Kidney tubule cell (primary cell): Measurements from ENCODE around the gene DMC1.
A peak's percentile ranks its signal among the peaks of the same experiment; 100 is the strongest.

ENCODE experiments used
- DNase-seq: peaks from one replicate; pipeline ENCODE4 v3.0.0-alpha.2; 2018; ENCODE audit warnings: low spot score

DMC1 gene

DNA sequence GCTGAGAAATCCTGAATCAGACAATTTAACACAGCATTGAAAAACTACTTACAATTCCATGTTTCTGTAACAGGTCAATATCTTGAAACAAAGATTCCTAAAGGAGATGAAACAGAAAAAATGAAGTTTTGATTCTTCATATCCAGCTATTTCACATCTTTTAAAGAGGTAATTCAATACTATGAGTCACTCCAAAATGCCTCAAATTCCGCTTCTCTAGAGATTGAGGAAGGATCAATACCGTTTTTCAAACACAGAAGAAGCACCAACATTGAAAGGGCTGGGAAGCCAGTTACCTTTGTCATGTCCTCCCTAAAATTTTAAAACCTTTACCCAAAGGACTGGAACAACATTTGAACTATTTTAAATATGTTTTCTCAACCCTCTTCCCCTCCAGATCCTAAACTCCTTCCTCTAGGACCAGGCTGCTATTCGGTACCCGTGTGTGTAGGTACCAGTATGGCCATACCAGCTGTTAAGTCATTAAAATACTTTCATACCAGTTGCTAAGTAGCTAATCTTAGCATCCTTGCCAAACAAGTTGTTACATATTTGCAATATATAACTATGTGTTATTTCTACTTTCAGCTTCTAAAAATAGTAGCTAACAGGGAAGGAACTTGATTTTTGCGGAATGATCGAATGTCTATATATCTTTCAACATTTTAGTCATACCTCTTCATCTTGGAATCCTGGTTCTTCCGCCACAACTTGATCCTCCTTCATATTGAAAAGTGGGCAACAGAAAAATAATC, 2.3 kb downstream of the DMC1 start:
- DNase-seq = no peak

DNA sequence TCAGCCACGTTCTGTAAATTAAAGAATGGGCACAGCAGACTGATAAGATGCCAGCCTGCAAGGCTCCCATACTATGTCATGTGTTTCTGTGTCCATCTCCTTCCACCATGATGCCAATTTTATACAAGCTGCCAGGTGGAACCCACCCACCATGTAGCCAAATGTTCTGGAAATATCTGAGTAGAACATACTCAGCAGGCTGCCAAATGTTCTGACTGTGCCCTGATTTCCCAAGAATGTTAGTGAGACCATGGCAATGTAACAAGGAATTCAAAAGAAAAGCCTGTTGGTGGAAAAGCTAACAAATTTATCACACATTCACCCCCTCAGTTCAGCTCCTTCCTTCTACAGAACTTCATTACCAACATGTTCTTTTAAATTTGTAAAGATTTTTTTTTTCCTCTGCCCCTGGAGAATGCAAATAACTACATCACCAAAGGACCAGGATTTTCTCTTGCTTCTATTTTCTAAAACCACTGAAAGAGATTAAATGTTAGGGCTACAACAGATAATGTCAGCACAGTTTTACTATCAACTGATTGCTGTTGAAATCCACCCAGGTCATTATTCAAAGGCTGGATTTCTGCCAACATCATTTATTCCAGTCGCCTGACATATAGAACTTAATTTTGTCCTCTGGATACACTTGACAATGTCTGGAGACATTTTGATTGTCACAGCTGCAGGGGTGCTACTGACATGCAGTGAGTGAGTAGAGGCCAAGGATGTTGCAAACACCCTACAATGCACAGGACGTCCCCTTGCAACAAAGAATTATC, 3.1 kb downstream of the DMC1 start:
- no peak for DNase-seq

- DNase-seq = no peak
These were observed 4.5 kb downstream of the DMC1 start for GRCh38 chr22:38565441-38565840.

DNA sequence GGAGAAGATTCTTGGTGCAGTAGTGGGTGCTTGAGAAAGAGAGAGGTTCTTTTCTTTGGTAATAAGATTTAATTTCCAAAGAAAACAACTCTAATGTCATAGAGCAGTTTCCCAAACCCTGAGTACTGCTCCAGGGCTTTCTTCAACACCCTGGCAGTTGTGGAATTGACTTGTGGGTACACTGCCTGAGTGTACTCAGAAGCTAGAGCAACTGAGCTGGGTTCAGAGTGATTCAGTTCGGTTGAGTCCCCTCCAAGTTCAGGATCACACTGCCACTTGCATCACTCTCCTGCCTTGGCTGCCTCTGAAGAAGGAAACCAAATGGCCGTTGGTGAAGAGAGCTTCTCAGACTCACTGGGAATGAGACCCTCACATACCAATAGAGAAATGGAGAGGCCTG, 5.3 kb downstream of the DMC1 start:
- DNase-seq = no peak

DNA sequence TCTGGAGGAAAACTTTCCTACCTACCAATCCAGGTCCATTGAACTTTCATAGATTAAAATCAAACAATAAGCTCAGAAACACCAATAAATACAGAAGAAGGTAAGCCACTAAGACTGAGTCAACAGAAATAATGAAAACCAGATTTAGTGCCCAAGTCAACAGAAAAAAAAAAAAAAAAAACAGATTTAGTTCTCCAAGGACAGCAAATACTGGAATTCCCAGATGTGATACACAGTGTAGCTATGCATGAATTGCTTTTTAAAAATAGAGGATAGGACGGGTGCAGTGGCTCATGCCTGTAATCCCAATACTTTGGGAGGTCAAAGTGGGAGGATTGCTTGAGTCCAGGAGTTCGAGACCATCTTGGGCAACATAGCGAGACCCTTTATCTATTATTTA, 15.7 kb downstream of the DMC1 start:
- peak; percentile 22 for DNase-seq

- no peak for DNase-seq
These were observed 20.7 kb downstream of the DMC1 start for GRCh38 chr22:38549101-38549894.

DNA sequence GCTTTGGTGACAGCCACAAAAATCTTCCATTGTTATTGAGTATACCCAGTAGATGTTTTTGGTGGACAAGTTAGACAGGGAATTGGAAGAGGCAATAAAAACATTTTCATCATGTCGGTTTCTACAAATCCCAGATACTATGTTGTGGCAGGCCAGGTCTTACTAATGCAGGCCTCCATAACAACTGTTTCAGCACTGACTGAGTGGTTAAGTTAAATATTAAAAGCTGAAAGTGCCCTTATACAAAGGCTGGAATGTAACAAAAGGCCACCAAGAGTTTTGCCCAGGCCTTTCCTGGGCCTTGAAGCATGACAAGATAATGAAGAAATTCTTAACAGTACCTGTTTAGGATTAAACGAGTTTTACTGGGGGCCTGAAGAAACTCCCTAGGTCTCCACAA, 29.3 kb downstream of the DMC1 start:
- DNase-seq = peak; percentile 80

- DNase-seq = no peak
These were observed 38.6 kb downstream of the DMC1 start for GRCh38 chr22:38531251-38531938.

GRCh38 chr22:38524429-38524828, 45.6 kb downstream of the DMC1 start:
- no peak for DNase-seq

DNA sequence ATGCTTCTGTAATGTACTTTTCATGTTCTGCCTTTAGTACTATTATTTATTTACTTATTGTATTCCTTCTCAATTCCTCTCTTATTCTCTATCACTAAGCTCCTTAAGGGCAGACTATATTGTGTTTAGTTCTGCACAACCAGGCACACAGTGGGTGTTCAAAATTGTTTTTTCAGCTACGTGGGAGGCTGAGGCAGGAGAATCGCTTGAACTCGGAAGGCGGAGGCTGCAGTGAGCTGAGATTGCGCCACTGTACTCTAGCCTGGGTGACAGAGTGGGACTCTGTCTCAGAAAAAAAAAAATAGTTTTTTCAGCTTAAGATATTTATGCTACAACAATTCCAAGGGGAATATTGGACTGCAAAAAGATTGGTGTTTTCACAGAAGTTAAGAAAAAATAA, 46.5 kb downstream of the DMC1 start:
- no peak for DNase-seq

DNA sequence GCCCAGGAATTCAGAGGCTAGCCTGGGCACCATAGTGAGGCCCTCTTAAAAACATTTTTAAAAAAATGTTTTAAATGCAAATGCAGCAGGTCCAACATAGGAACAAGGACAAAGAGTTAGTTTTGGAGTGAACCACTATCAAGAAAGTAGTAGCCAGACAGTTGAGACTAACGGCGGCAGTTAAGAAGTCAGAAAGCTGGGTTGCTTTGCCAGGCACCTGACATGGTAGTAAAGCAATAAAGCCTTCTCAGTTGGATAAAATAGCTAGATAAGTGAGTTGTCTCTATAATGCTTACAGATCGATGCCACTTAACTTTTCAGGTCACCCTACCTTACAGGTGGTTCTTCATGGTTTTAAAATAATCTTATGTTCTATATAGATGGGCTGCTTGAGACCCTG, 47.0 kb downstream of the DMC1 start:
- no peak for DNase-seq

DNA sequence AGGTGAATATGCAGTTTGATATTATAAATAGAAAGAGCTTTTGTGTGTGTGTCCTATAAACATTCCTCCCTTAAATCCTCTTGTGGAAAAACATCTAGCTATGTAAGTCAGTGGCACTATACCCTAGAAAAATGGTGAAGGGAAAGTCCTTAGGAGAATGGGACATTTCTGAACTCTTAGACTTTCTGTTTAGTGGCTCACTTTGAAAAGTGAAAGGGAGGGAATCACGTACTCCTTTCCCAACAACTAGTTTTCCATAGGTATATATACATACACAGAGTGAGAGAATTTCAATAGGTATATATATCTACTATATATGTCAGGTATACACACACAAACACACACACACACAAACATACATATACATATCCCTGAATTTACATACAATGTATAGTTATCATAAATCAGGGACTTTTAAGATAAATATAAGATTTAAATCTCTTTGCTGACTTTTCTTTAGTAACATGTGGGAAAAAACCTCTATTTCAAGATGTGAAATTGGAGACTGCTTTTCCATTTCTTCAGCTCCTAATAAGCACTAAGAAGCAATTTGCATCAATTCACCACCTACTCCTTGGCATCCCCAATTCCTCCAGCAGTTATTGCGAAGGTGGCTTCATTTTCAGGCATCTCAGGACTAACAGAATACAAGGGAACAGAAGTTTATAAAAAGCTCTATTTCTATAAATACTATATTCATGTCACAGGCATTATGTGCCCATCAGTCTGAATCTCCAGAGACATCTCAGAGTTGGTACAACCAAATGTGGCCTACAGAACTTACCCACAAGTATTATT, 50.3 kb downstream of the DMC1 start:
- DNase-seq = no peak

- no peak for DNase-seq
These were observed 51.4 kb downstream of the DMC1 start for GRCh38 chr22:38518620-38519019.

DNA sequence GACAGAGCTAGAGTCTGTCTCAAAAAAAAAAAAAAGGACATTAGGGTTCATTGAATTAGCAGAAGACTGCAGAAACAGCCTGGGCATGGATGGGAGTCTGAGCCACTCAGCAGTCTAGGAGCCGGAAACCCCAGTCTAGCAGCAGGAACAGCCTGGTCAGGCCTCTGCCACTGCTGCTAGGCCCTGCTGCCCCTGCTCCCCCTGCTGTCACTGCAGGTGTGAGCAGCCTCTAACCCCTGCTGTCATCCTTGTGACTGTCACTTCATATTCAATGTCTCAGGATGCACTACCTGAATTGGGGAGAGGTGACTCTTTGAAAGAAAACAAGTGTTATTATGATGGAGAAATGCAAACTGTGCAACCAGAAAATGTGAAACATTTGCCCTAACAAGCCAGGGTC, 56.9 kb downstream of the DMC1 start:
- no peak for DNase-seq

GRCh38 chr22:38510416-38510970, 59.5 kb downstream of the DMC1 start:
- DNase-seq = no peak

DNA sequence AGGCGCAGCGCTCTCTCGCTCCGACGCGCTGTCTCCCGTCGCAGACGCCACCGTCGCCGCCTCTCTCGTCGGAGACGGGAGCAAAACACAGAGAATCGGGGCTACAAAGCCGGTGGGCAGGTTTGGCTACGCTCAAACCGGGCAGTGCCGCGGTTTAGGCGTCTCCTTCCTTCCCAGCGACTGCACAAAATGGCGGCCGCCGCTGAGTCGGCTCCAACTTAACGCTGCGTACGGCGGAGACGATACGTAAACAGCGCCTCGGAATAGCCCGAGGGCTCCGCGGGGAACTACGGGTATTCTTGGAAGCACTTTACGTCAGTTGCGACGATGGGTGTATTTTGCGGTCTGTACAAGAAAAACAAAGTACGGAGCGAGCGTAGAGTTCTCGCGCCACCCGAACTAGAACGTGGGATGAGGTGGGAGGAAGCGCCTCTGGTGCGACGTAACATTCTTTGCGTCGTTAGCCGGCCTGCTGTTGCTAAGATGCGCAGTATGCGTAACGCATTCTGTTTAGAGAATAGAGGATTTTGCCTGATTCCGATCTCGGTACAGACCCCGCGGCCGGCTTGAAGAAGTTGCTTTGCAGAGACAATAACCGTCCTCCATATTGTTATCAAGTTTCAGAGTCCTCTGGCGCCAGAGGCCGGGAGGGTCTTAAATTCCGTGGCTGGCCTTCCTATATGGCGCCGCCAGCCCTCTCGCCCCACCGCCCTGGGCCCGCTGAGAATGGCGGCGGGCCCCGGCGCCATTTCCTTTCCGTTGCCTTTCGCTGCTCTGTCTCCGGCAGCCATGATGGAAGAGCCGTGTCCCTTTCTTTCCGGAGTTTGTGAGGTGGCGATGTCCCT, 63.6 kb downstream of the DMC1 start, which contains the start of gene DDX17:
Gene DDX17 (minus strand): TSS at position 194 of the 845 bp plus-strand sequence.
- DNase-seq = peak; percentile 96

GRCh38 chr22:38505541-38506117, 64.4 kb downstream of the DMC1 start:
- DNase-seq = peak; percentile 51

DNA sequence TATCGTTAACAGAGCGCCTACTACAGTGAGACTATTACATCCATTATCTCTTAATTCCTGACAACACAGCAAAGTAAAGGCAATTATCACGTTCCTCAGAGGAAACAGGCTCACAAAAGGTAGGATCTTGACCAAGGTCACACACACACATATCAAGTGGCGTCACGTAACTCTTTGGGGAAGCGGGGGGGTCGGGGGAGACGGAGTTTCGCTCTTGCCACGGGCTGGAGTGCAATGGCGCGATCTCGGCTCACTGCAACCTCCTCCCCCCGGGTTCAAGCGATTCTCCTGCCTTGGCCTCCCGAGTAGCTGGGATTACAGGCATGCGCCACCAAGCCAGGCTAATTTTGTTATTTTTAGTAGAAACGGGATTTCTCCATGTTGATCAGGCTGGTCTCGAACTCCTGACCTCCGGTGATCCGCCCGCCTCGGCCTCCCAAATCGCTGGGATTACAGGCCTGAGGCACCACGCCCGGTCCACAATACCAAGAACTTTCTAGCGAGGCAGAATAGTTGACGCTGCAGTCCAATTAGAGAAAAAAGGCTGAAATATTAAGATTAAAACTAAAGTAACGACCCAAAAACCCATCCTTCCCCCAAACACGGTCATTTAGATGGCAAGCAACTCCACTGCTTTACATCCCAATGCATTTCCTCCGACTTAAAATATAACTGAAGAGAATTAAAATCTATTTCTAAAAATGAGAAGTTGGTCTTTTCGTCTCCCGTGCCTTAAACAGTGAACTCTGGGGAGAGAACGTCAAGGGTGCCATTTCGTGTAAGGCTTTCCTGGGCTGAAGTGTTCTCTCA, 65.0 kb downstream of the DMC1 start:
- DNase-seq = peak; percentile 61

DNA sequence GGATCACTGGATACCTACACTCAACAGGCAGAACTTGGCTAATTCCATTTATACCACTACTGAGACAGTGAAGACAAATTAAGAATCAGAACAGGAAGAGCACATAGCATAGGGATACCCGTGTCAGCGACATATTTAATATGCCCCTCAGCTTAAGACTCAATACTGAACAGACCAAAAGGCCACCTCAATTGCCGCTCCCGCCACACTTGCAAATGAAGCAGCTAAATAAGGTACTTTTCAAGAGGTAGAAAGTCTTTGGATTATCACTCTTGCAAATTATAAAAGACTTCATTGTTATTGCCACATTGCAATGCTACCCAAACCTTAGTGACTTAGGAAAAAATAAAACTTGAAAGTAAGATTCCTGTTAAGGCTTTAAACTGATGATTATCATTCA, 67.0 kb downstream of the DMC1 start:
- no peak for DNase-seq
